Stimulated activated CD4-positive, alpha-beta T cell treated with anti-CD3 and anti-CD28 coated beads, TNF-alpha, amount 100 ng/mL, for 4 hours (primary cell): ENCODE measurements around the gene PHYHIPL.

Experiments
- DNase-seq, 3 experiments: peaks; one replicate each; pipeline ENCODE4 v3.0.0-alpha.2; 2020; ENCODE audit warnings: low read depth in 3 of 3

The PHYHIPL gene

GRCh38 chr10:59257224-59257623, 80.8 kb downstream of the PHYHIPL start:
- DNase-seq: no peak

GRCh38 chr10:59258890-59259289, 82.4 kb downstream of the PHYHIPL start:
- DNase-seq: no peak

GRCh38 chr10:59265141-59265540, 88.7 kb downstream of the PHYHIPL start:
- DNase-seq: no peak

GRCh38 chr10:59266321-59266720, 89.9 kb downstream of the PHYHIPL start:
- no peak for DNase-seq

GRCh38 chr10:59268460-59268859, 92.0 kb downstream of the PHYHIPL start:
- no peak for DNase-seq

GRCh38 chr10:59269651-59270050, 93.2 kb downstream of the PHYHIPL start:
- no peak for DNase-seq

GRCh38 chr10:59270492-59270891, 94.0 kb downstream of the PHYHIPL start:
- DNase-seq: no peak

- no peak for DNase-seq
These were observed 94.7 kb downstream of the PHYHIPL start for GRCh38 chr10:59271160-59271559.

- no peak for DNase-seq
These were observed 95.6 kb downstream of the PHYHIPL start for GRCh38 chr10:59272061-59272460.

GRCh38 chr10:59273445-59273844, 97.0 kb downstream of the PHYHIPL start:
- DNase-seq: no peak

- DNase-seq: no peak
These were observed 99.7 kb downstream of the PHYHIPL start for GRCh38 chr10:59276133-59276532.

GRCh38 chr10:59276919-59277318, 100.5 kb downstream of the PHYHIPL start:
- no peak for DNase-seq

GRCh38 chr10:59279476-59279875, 103.0 kb downstream of the PHYHIPL start:
- no peak for DNase-seq

GRCh38 chr10:59279991-59280505, 103.6 kb downstream of the PHYHIPL start:
- no peak for DNase-seq

- no peak for DNase-seq
These were observed 105.4 kb downstream of the PHYHIPL start for GRCh38 chr10:59281861-59282260.

- no peak for DNase-seq
These were observed 107.1 kb downstream of the PHYHIPL start for GRCh38 chr10:59283456-59284091.

GRCh38 chr10:59284118-59284975, 107.9 kb downstream of the PHYHIPL start:
- no peak for DNase-seq

- no peak for DNase-seq
These were observed 108.6 kb downstream of the PHYHIPL start for GRCh38 chr10:59285073-59285472.

GRCh38 chr10:59285848-59286247, 109.4 kb downstream of the PHYHIPL start:
- DNase-seq: no peak

GRCh38 chr10:59287587-59288255, 111.3 kb downstream of the PHYHIPL start:
- DNase-seq: no peak

GRCh38 chr10:59289853-59290252, 113.4 kb downstream of the PHYHIPL start:
- DNase-seq: no peak

GRCh38 chr10:59290448-59290847, 114.0 kb downstream of the PHYHIPL start:
- DNase-seq: no peak
